HPDE6-E6E7 (cell line): ENCODE measurements around the gene ESRRA.

Experiments used
- DNase-seq: peaks from one replicate; pipeline ENCODE4 v3.0.0; 2011; ENCODE audit warnings: missing footprints; ENCODE audit errors: extremely low spot score

The ESRRA gene

GRCh38 chr11:64275031-64275800 is 30.1 kb upstream of the ESRRA start:
- DNase-seq, result no peak

- DNase-seq, result no peak
Measured at GRCh38 chr11:64275841-64276240, 29.5 kb upstream of the ESRRA start.

GRCh38 chr11:64276653-64277431 is 28.5 kb upstream of the ESRRA start:
- peak; percentile 83 for DNase-seq

- DNase-seq, result no peak
Measured at GRCh38 chr11:64278576-64279190, 26.6 kb upstream of the ESRRA start.

- DNase-seq, result no peak
Measured at GRCh38 chr11:64281957-64282770, 23.2 kb upstream of the ESRRA start.

GRCh38 chr11:64283092-64283491 is 22.2 kb upstream of the ESRRA start:
- DNase-seq, result no peak

- peak; percentile 98 for DNase-seq
Measured at GRCh38 chr11:64284048-64284961, 21.0 kb upstream of the ESRRA start, which contains the start of gene BAD. TSS of gene BAD (minus strand) at chr11:64284665. CDS start at chr11:64284368, 297 bp downstream.

GRCh38 chr11:64284962-64285884 is 20.1 kb upstream of the ESRRA start, which contains the start of gene GPR137:
TSS of gene GPR137 (plus strand) at chr11:64285848. CDS start at chr11:64286525, 677 bp downstream.
- DNase-seq, result peak; percentile 72

GRCh38 chr11:64285885-64286800 is 19.2 kb upstream of the ESRRA start:
- DNase-seq, result no peak

- DNase-seq, result no peak
Measured at GRCh38 chr11:64286801-64287159, 18.5 kb upstream of the ESRRA start.

GRCh38 chr11:64287676-64288352 is 17.5 kb upstream of the ESRRA start:
- no peak for DNase-seq

- no peak for DNase-seq
Measured at GRCh38 chr11:64288353-64288750, 17.0 kb upstream of the ESRRA start.

- no peak for DNase-seq
Measured at GRCh38 chr11:64289002-64289564, 16.2 kb upstream of the ESRRA start.

- DNase-seq, result no peak
Measured at GRCh38 chr11:64290352-64291261, 14.7 kb upstream of the ESRRA start.

- DNase-seq, result no peak
Measured at GRCh38 chr11:64291262-64291751, 14.0 kb upstream of the ESRRA start, which contains the start of gene KCNK4. TSS of gene KCNK4 (plus strand) at chr11:64291302. CDS start at chr11:64293019, 1,717 bp downstream.
